Smooth muscle cell of the coronary artery (primary cell): ENCODE measurements around the gene BAG3. TPM values are rescaled to one million over a fixed set of nuclear protein-coding genes. Genes with fewer than 3 reads are reported as not detected.

ENCODE experiments used
- total RNA-seq: library from RNA; depleted of rRNA; stranded (reverse); fragments of >200 nt; gene quantifications from 2 replicates; pipeline ENCODE4 v1.2.3, GENCODE V29; 2014; ENCODE audit warnings: low replicate concordance

Gene BAG3
- total RNA-seq: 2.5 and 12.1 TPM in 2 replicates

GRCh38 chr10:119650692-119651513 lies at the start of gene BAG3:
Gene BAG3 (plus strand): TSS chr10:119651380. CDS start chr10:119651676, 296 bp downstream.

GRCh38 chr10:119725828-119726675 lies 74.9 kb downstream of the BAG3 start, which contains the start of gene INPP5F:
Gene INPP5F (plus strand): TSS chr10:119726050. CDS start chr10:119726263, 213 bp downstream.

Other genes with a start within 250 kb of the BAG3 start
- 20.0 and 44.7 TPM in 2 replicates for gene RGS10, start 108.7 kb upstream of the BAG3 start, total RNA-seq
- gene TIAL1, start 54.4 kb upstream of the BAG3 start, total RNA-seq: 14.7 and 16.8 TPM in 2 replicates
- 9.6 and 25.8 TPM in 2 replicates for gene INPP5F, start 74.7 kb downstream of the BAG3 start, total RNA-seq
- 35.8 and 36.8 TPM in 2 replicates for gene MCMBP, start 221.5 kb downstream of the BAG3 start, total RNA-seq
- 19.0 and 27.1 TPM in 2 replicates for gene SEC23IP, start 241.3 kb downstream of the BAG3 start, total RNA-seq